Measurements from ENCODE around the gene FAR1.

Gene FAR1

GRCh38 chr11:13663631-13664071, 4.8 kb upstream of the FAR1 start:
- DNase-seq (ENCODE audit: insufficient read length, low spot score) (no peak), FAIRE-seq (no peak)
- TF ChIP-seq, protein P1, sequence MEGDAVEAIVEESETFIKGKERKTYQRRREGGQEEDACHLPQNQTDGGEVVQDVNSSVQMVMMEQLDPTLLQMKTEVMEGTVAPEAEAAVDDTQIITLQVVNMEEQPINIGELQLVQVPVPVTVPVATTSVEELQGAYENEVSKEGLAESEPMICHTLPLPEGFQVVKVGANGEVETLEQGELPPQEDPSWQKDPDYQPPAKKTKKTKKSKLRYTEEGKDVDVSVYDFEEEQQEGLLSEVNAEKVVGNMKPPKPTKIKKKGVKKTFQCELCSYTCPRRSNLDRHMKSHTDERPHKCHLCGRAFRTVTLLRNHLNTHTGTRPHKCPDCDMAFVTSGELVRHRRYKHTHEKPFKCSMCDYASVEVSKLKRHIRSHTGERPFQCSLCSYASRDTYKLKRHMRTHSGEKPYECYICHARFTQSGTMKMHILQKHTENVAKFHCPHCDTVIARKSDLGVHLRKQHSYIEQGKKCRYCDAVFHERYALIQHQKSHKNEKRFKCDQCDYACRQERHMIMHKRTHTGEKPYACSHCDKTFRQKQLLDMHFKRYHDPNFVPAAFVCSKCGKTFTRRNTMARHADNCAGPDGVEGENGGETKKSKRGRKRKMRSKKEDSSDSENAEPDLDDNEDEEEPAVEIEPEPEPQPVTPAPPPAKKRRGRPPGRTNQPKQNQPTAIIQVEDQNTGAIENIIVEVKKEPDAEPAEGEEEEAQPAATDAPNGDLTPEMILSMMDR (IDR thresholded peaks at IDR 0.05; ENCODE audit: insufficient read depth, missing control alignments) = no peak

DNA sequence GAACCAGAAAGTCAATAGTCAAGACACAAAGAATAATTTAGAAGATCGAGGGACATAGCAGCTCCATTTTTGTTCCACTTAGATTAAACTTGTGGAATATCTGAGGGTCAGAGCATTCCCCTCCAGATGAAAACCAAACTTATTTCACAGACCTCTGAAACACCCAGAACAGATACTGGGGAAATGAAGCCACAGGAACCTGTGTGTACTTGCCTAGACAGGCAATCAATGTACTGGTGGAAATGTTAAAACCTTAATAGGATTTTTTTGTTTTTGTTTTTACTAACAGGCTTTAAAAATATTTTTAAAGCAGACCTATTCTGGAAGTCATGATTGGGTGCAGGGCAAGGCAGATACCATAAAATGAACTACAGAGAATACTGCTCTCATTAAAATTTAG, 4.1 kb upstream of the FAR1 start:
- TF ChIP-seq, protein P1 (IDR thresholded peaks at IDR 0.05; ENCODE audit: insufficient read depth, missing control alignments) = no peak
- no peak for FAIRE-seq
- no peak for DNase-seq (ENCODE audit: insufficient read length, low spot score)

- TF ChIP-seq, protein P1 (IDR thresholded peaks at IDR 0.05; ENCODE audit: insufficient read depth, missing control alignments) = no peak
- DNase-seq (ENCODE audit: insufficient read length, low spot score) = no peak
- FAIRE-seq = no peak
Measured at GRCh38 chr11:13666708-13667107, 1.8 kb upstream of the FAR1 start.

DNA sequence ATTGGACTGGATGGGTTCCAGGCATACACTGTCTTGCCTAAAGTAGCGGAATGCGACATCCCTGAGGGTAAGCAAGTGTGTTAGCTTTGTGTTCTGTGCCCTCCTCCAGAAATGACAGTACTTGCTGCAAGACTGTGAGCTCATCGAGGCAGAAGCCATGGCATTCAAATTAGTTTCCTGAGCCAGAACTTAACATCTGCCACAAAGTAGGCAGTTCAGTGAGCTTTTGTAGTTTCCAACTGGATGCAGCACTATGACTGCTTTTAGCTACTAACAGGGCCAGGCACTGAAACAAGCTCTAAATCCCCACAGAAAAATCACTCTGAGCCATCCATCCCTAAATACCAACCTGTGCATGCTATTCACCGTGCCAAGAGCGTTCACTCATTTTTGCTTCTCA, 1.2 kb upstream of the FAR1 start:
- FAIRE-seq (no peak), DNase-seq (ENCODE audit: insufficient read length, low spot score) (no peak)
- TF ChIP-seq, protein P1 (IDR thresholded peaks at IDR 0.05; ENCODE audit: insufficient read depth, missing control alignments) = no peak

DNA sequence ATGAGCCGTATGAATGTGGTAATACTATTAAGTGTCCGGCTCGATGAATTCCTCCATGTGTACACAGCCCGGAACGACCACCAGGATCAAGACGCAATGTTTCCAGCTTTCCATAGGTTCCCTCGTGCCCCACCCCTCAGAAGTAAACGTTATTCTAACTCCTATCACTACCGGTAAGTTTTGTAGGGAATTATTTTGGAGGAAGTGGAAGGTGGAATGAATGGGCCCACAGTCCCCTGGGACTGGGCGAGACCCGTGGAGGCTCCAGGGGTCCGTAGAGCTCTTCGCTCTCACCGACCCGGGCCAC, 720 bp upstream of the FAR1 start:
- no peak for DNase-seq (ENCODE audit: insufficient read length, low spot score)
- no peak for FAIRE-seq
- TF ChIP-seq, protein P1 (IDR thresholded peaks at IDR 0.05; ENCODE audit: insufficient read depth, missing control alignments) = no peak

DNA sequence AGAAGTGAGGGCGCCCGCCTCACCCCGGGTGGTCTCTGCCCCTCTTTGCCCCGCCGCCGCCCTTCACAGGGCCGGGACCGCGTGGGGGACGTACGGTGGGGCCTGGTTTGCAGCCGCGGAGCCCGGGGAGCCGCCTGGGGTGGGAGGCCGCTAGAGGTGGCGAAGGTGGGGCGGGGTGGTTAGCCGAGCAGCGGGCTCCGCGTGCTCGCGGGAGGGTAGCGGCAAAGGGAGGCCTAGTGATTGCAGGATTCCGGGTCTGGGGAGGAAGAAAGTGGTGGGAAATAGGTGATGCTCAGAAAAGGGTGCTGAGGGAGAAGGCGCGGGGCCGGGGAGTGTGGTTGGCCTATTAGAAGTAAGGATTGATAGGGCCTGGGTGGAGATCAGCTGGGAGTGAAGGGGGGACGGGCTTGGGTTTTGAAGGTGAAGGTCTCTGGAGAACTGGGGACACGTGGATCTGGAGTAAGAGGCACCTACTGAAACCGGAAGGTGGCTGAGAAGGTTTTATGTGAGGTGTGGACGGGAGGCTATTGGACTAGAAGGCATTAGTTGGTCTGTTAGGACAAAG, 571 bp downstream of the FAR1 start:
- TF ChIP-seq, protein P1 (IDR thresholded peaks at IDR 0.05; ENCODE audit: insufficient read depth, missing control alignments) = no peak
- DNase-seq (ENCODE audit: insufficient read length, low spot score) (no peak), FAIRE-seq (no peak)

GRCh38 chr11:13669544-13670488, 1.3 kb downstream of the FAR1 start:
- no peak for DNase-seq (ENCODE audit: insufficient read length, low spot score)
- no peak for FAIRE-seq
- TF ChIP-seq, protein P1 (IDR thresholded peaks at IDR 0.05; ENCODE audit: insufficient read depth, missing control alignments) = no peak
